ENCODE results near the gene MCFD2.

DNA sequence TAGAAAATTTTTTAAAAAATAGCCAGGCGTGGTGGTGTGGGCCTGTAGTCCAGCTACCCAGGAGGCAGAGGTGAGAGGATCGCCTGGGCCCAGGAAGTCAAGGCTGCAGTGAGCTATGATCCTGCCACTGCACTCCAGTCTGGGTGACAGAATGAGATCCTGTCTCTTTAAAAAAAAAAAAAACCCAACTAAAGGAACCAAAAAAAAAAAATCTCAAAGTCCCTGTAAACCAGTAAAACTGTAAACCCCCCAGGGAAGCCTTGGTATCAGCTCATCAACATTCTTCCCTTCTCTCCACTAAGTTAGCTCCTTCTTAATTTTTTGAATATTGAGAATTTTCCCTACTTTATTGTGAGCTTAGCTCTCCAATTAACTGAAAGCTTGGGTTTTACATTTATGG, 8.4 kb upstream of the MCFD2 start:
- TF ChIP-seq CTCF (optimal IDR thresholded peaks at IDR 0.05 in 1 of 3, IDR thresholded peaks at IDR 0.05 in 1 of 3, conservative IDR thresholded peaks at IDR 0.05 in 1 of 3; ENCODE audit: extremely low read depth in 1 of 3, insufficient read depth in 2 of 3, low read length in 3 of 3) (no peak), EZH2 (IDR thresholded peaks at IDR 0.05; ENCODE audit: low read length) (no peak)
